ENCODE measurements around the gene BIRC7.

- no peak for TF ChIP-seq CTCF (IDR thresholded peaks at IDR 0.05)
- no peak for TF ChIP-seq POLR2A (IDR thresholded peaks at IDR 0.05)
- no peak for TF ChIP-seq POLR2AphosphoS5 (IDR thresholded peaks at IDR 0.05)
These were observed 41.3 kb downstream of the BIRC7 start for GRCh38 chr20:63276956-63277355.
